ENCODE measurements around the gene SSRP1. TPM values are rescaled to one million over a fixed set of nuclear protein-coding genes. Genes with fewer than 3 reads are reported as not detected.

The SSRP1 gene
- total RNA-seq, 1 experiment from 2014 or later, result 173 TPM

- Histone ChIP-seq H3K27me3 (ENCODE audit: control insufficient read depth, insufficient read depth, low read length) (no peaks in the 10 kb centered on the region), H3K4me1 (ENCODE audit: control insufficient read depth, insufficient read depth, low read length) (peaks cover 6% of the 10 kb centered on the region), H3K36me3 (ENCODE audit: control insufficient read depth, insufficient read depth, low read length) (no peaks in the 10 kb centered on the region), H3K27ac (ENCODE audit: low read length) (no peak overlapping the region), H3K4me3 (ENCODE audit: low read depth in 2 of 2, low read length in 2 of 2) (no peak overlapping the region), H3K9me3 (ENCODE audit: control insufficient read depth, insufficient read depth, low read depth, low read length) (peaks cover 4% of the 10 kb centered on the region; the same call in 1 of the 2 replicates)
- ChIA-PET CTCF (no interaction called here), POLR2A (no interaction called here)
- intact Hi-C loops (cut with micrococcal nuclease; ENCODE audit: unreplicated experiment), result no loop called here
- no TSS peak for BruUV-seq (replicated peaks)
- ATAC-seq (no peak), DNase-seq (ENCODE audit: low read depth, low spot score) (no peak)
- TF ChIP-seq REST (IDR thresholded peaks at IDR 0.05; ENCODE audit: insufficient read depth in 1 of 2, low read depth in 2 of 2, low read length in 1 of 2), result no peak
- TF ChIP-seq TCF7L2 (IDR thresholded peaks at IDR 0.05; ENCODE audit: low read depth, low read length), result no peak
- TF ChIP-seq SIN3A (IDR thresholded peaks at IDR 0.05; ENCODE audit: borderline replicate concordance, insufficient read depth, low read depth, low read length), result no peak
- TF ChIP-seq CTCF (IDR thresholded peaks at IDR 0.05), result no peak
- TF ChIP-seq POLR2AphosphoS5 (IDR thresholded peaks at IDR 0.05; ENCODE audit: low read depth, low read length), result no peak
- in situ Hi-C loops (cut with HindIII; ENCODE audit: low pct_unique_long_range_greater_than_20kb, low sequenced_read_pairs), result no loop called here
Observed at GRCh38 chr11:57303990-57304579, 31.6 kb downstream of the SSRP1 start.

DNA sequence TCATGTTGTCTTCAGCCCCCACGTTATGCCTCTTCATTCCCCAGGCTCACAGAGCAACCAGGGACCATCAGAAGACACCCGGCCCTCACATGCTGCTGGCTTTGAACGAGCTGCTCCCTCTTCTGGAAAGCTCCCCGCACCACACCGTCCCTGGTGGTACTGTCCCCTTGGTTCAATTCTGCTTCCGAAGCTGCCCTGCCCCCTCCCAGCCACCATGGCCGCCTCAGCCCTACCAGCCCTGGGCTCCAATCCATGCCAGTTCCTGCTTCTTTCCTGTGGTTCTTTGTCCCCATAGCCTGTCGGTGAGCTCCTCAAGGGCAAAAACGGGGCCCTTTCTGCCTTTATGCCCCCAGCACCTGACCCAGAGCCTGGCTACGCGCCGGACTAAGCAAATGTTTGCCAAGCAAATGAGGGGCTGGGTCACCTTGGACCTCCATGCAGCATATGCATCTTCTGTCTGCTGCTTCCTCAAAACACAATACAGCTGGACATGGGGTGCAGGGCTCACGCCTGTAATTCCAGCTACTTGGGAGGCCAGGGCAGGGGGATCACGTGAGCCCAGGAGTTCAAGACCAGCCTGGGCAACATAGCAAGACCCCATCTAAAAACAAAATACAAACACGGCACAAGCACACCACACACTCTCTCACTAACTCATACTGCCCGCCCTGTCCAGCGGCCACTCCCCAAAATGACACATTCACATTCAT is 32.3 kb downstream of the SSRP1 start:
- Histone ChIP-seq H3K4me1 (ENCODE audit: control insufficient read depth, insufficient read depth, low read length) (peaks cover 6% of the 10 kb centered on the region), H3K4me3 (ENCODE audit: low read depth in 2 of 2, low read length in 2 of 2) (no peak overlapping the region), H3K27me3 (ENCODE audit: control insufficient read depth, insufficient read depth, low read length) (no peaks in the 10 kb centered on the region), H3K27ac (ENCODE audit: low read length) (no peak overlapping the region), H3K9me3 (ENCODE audit: control insufficient read depth, insufficient read depth, low read depth, low read length) (peaks cover 4% of the 10 kb centered on the region; the same call in 1 of the 2 replicates), H3K36me3 (ENCODE audit: control insufficient read depth, insufficient read depth, low read length) (no peaks in the 10 kb centered on the region)
- intact Hi-C loops (cut with micrococcal nuclease; ENCODE audit: unreplicated experiment) (no loop called here), in situ Hi-C loops (cut with HindIII; ENCODE audit: low pct_unique_long_range_greater_than_20kb, low sequenced_read_pairs) (no loop called here)
- ChIA-PET CTCF (no interaction called here), POLR2A (interaction anchor here (0.6 kb wide), 1 partner anchor 75 kb away, joined by 4 read pairs; no protein-coding TSS in a partner anchor)
- ATAC-seq (no peak), DNase-seq (ENCODE audit: low read depth, low spot score) (no peak)
- TF ChIP-seq REST (IDR thresholded peaks at IDR 0.05; ENCODE audit: insufficient read depth in 1 of 2, low read depth in 2 of 2, low read length in 1 of 2) (no peak), POLR2AphosphoS5 (IDR thresholded peaks at IDR 0.05; ENCODE audit: low read depth, low read length) (no peak), SIN3A (IDR thresholded peaks at IDR 0.05; ENCODE audit: borderline replicate concordance, insufficient read depth, low read depth, low read length) (no peak), CTCF (IDR thresholded peaks at IDR 0.05) (no peak), TCF7L2 (IDR thresholded peaks at IDR 0.05; ENCODE audit: low read depth, low read length) (no peak)
- no TSS peak for BruUV-seq (replicated peaks)
